Measurements from ENCODE around the gene KCNE2.

The KCNE2 gene

DNA sequence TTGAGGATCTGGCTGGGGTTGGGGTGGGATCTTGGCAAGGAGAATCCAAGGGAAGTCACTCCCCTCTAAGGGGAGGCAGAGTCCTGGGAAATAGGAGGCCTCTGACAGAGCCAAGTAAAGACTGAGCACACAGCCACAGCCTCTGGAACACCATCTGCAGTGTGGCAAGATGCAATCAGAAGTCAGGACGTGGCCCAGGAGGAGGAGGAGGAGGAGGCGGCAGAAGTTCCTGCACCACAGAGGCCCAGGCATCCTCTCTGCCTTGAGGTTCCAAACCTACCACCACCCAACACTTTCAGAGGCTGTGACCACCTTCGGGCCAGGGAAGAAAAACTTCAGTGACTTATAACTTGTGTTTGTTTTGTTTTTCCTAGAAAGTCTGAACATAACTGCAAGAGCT, 23.7 kb upstream of the KCNE2 start:
- H3K36me3 Mint-ChIP-seq (ENCODE audit: low read depth), result no peaks in the 10 kb centered on the region
- no peak overlapping the region for H3K4me3 Mint-ChIP-seq
- peak overlapping the region in 2 of 3 experiments; percentile 20 to 68 for H3K27ac Mint-ChIP-seq
- peaks cover 7% of the 10 kb centered on the region for H3K27me3 Mint-ChIP-seq (ENCODE audit: low read depth)
- peaks cover 25% of the 10 kb centered on the region for H3K4me1 Mint-ChIP-seq
- TF ChIP-seq, protein P1, sequence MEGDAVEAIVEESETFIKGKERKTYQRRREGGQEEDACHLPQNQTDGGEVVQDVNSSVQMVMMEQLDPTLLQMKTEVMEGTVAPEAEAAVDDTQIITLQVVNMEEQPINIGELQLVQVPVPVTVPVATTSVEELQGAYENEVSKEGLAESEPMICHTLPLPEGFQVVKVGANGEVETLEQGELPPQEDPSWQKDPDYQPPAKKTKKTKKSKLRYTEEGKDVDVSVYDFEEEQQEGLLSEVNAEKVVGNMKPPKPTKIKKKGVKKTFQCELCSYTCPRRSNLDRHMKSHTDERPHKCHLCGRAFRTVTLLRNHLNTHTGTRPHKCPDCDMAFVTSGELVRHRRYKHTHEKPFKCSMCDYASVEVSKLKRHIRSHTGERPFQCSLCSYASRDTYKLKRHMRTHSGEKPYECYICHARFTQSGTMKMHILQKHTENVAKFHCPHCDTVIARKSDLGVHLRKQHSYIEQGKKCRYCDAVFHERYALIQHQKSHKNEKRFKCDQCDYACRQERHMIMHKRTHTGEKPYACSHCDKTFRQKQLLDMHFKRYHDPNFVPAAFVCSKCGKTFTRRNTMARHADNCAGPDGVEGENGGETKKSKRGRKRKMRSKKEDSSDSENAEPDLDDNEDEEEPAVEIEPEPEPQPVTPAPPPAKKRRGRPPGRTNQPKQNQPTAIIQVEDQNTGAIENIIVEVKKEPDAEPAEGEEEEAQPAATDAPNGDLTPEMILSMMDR (IDR thresholded peaks at IDR 0.05; ENCODE audit: unreplicated experiment in 3 of 3), result no peak
- H3K9me3 Mint-ChIP-seq, result no peaks in the 10 kb centered on the region

DNA sequence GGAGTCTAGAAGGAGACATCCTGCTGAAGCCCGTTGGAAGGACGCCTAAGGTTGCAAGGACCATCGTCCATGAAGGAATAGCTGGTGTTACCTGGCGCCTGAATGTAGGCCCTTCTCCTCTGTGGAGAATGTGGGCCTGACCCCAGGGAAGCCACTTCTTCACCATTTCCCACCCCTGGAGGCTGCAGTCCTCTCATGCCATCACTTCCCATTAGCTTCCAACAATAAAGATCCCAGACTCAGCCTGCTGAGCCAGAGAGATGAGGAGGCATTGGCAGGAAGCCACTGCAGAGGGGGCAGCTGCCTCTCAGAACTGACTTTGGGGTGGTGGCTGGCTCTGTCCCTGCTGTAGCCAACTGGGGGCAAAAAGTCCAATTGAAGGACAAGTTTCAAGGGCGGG, 21.3 kb upstream of the KCNE2 start:
- Mint-ChIP-seq H3K27ac (no peak overlapping the region), H3K9me3 (no peaks in the 10 kb centered on the region), H3K4me1 (peaks cover 48% of the 10 kb centered on the region), H3K27me3 (ENCODE audit: low read depth) (no peaks in the 10 kb centered on the region), H3K36me3 (ENCODE audit: low read depth) (no peaks in the 10 kb centered on the region), H3K4me3 (no peak overlapping the region)
- TF ChIP-seq, protein P1 (IDR thresholded peaks at IDR 0.05; ENCODE audit: unreplicated experiment in 3 of 3), result no peak

DNA sequence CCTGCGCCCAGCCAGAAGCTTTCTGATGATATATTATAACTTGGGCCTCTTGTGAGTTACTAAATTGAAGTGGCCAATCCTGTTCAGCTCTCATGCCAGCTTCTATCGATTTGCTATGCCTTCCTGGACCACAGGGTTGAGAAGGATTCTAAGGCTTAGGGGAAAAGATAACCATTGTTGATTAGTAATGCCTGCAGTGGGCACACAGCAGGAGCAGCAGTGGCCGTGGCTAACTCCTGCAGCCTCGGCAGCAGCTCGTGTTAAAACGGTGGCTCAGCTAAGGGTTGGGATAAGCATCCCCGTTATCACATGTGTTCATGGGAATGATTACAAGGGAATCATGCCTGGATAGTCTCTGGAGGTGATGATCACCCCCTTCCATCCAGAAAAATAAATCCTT, 20.5 kb upstream of the KCNE2 start:
- peak overlapping the region; percentile 62 to 91 (median 74) for H3K27ac Mint-ChIP-seq
- peaks cover 53% of the 10 kb centered on the region for H3K4me1 Mint-ChIP-seq
- H3K27me3 Mint-ChIP-seq (ENCODE audit: low read depth), result no peaks in the 10 kb centered on the region
- no peak overlapping the region for H3K4me3 Mint-ChIP-seq
- TF ChIP-seq, protein P1 (IDR thresholded peaks at IDR 0.05; ENCODE audit: unreplicated experiment in 3 of 3), result no peak
- H3K36me3 Mint-ChIP-seq (ENCODE audit: low read depth), result no peaks in the 10 kb centered on the region
- H3K9me3 Mint-ChIP-seq, result peaks cover 3% of the 10 kb centered on the region

DNA sequence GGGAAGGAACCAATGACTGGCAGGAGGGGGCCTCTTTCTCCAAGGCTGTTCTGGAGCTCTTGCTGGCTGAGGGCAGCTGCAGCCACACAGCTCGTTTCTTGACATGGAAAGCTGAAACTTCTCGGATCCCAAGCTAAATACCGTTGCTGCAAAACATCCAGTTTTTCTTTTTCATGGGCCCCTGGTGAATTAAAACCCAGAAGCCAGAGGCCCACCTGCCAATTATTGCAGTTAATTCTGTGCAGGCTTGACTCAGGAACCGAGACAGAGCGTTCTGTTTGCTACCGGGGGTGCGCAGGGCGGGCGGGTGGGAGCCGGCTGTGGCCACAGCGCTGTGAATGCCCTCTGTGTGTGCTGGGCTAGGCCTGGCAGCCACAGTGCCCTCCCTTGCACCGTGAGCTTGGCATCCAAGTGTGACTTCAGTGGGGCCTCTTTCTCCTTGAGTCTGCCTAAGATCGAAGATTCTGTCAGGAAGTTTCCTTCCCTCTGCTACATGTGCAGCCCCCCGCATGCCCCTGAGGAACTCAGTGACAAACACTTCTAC, 19.9 kb upstream of the KCNE2 start:
- Mint-ChIP-seq H3K4me3 (no peak overlapping the region), H3K27me3 (ENCODE audit: low read depth) (no peaks in the 10 kb centered on the region), H3K27ac (peak overlapping the region; percentile 62 to 91 (median 74)), H3K4me1 (peaks cover 53% of the 10 kb centered on the region), H3K9me3 (peaks cover 3% of the 10 kb centered on the region), H3K36me3 (ENCODE audit: low read depth) (no peaks in the 10 kb centered on the region)
- TF ChIP-seq, protein P1 (IDR thresholded peaks at IDR 0.05; ENCODE audit: unreplicated experiment in 3 of 3), result no peak

DNA sequence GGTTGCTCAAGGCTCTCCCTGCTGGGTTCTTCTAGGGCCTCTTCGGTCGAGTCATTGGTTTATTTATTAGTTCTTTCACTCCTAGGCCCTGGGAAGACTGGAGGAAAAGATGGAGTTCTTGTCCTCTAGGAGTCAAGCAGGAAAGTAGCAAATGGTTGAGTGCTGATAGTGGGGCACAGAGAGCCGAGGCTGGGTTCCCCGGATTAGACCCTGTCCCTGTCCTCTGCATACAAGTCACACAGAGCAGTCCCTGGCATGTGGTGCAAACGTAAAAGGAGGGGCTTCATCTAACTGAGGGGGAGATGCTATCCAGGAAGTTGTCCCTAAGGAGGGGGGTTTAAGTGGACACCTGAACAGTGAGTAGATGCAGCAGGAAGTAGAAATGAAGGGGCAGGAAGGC, 19.2 kb upstream of the KCNE2 start:
- Mint-ChIP-seq H3K36me3 (ENCODE audit: low read depth) (no peaks in the 10 kb centered on the region), H3K27ac (peak overlapping the region; percentile 62 to 91 (median 74)), H3K4me3 (peak overlapping the region in 2 of 3 experiments; percentile 28 to 50), H3K27me3 (ENCODE audit: low read depth) (no peaks in the 10 kb centered on the region), H3K4me1 (peaks cover 53% of the 10 kb centered on the region), H3K9me3 (peaks cover 3% of the 10 kb centered on the region)
- TF ChIP-seq, protein P1 (IDR thresholded peaks at IDR 0.05; ENCODE audit: unreplicated experiment in 3 of 3), result no peak

Measured in nephron (organoid).